AG09319 (cell line): Measurements from ENCODE around the gene RAB35.

Source experiments
- DNase-seq: peaks from one replicate; pipeline ENCODE4 v3.0.0-alpha.2; 2010; ENCODE audit warnings: low read depth; ENCODE audit errors: extremely low read depth
- CTCF ChIP-seq: IDR thresholded peaks from 2 replicates; pipeline ENCODE4 v1.5.1; 2011; ENCODE audit warnings: low read depth, mild to moderate bottlenecking, inconsistent platforms, low read length, moderate library complexity

Gene RAB35

GRCh38 chr12:120091371-120092090, 25.0 kb downstream of the RAB35 start:
- TF ChIP-seq CTCF: no peak
- DNase-seq: no peak

GRCh38 chr12:120090626-120091295, 25.8 kb downstream of the RAB35 start:
- TF ChIP-seq CTCF: no peak
- no peak for DNase-seq

GRCh38 chr12:120090206-120090605, 26.3 kb downstream of the RAB35 start:
- no peak for TF ChIP-seq CTCF
- DNase-seq: no peak

GRCh38 chr12:120089796-120090195, 26.8 kb downstream of the RAB35 start:
- TF ChIP-seq CTCF: no peak
- DNase-seq: no peak

GRCh38 chr12:120089105-120089504, 27.4 kb downstream of the RAB35 start:
- TF ChIP-seq CTCF: no peak
- no peak for DNase-seq

GRCh38 chr12:120086801-120087621, 29.5 kb downstream of the RAB35 start:
- TF ChIP-seq CTCF: peak; percentile 97
- DNase-seq: peak; percentile 97
